Activated CD8-positive, alpha-beta memory T cell treated with anti-CD3 and anti-CD28 coated beads, Interleukin-2, amount 50 U/mL, for 48 hours (primary cell): ENCODE results near the gene PRICKLE4.

Source experiments
- DNase-seq: peaks from one replicate; pipeline ENCODE4 v3.0.0-alpha.2; 2020

The PRICKLE4 gene, protein sequence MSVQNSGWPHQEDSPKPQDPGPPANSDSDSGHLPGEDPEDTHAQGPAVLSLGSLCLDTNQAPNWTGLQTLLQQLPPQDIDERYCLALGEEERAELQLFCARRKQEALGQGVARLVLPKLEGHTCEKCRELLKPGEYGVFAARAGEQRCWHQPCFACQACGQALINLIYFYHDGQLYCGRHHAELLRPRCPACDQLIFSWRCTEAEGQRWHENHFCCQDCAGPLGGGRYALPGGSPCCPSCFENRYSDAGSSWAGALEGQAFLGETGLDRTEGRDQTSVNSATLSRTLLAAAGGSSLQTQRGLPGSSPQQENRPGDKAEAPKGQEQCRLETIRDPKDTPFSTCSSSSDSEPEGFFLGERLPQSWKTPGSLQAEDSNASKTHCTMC

GRCh38 chr6:41780551-41781365 is at the start of gene PRICKLE4:
PRICKLE4 (plus strand) TSS chr6:41780782; CDS start chr6:41783474, 2,692 bp downstream.
- no peak for DNase-seq

GRCh38 chr6:41731561-41732086 is 49.0 kb upstream of the PRICKLE4 start:
- DNase-seq, result no peak

- no peak for DNase-seq
These were observed 48.4 kb upstream of the PRICKLE4 start for GRCh38 chr6:41732149-41732548.

DNA sequence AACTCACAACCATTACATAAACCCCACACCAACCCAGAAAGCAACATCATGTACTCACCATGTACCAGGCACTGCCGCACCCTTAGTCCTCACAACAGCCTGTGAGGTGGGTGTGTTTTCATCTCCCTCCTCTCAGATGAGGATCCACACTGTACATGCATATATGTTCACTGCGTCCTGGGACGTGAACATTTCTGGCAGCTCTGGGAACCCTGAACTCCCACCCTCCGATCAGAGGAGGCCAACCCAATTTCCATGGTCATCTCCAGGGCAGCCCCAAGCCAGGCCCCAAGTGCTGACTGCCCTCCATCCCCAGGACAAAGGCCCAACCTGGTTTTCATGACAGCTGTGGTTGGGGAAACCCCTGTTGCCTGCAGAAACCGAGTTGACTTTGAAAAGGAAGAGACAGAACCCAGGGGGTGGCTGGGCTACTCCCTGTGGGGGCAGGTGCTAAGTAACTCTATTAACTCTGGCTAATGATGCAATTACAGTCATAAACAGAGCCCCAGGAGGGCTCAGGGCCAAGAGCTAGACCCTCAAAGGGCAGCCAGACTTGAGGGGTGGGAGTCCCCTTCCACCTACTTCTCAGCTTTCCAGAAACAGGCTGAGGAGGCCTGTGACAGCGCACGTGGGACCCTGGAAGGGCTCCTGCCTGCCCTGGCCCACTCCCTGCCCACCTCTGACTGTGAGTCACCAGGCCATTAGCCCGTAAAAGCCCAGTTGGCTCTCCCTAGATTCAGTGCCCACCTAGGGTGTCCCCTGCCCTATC is 47.8 kb upstream of the PRICKLE4 start:
- DNase-seq, result peak; percentile 67

- no peak for DNase-seq
These were observed 47.2 kb upstream of the PRICKLE4 start for GRCh38 chr6:41733360-41733706.

DNA sequence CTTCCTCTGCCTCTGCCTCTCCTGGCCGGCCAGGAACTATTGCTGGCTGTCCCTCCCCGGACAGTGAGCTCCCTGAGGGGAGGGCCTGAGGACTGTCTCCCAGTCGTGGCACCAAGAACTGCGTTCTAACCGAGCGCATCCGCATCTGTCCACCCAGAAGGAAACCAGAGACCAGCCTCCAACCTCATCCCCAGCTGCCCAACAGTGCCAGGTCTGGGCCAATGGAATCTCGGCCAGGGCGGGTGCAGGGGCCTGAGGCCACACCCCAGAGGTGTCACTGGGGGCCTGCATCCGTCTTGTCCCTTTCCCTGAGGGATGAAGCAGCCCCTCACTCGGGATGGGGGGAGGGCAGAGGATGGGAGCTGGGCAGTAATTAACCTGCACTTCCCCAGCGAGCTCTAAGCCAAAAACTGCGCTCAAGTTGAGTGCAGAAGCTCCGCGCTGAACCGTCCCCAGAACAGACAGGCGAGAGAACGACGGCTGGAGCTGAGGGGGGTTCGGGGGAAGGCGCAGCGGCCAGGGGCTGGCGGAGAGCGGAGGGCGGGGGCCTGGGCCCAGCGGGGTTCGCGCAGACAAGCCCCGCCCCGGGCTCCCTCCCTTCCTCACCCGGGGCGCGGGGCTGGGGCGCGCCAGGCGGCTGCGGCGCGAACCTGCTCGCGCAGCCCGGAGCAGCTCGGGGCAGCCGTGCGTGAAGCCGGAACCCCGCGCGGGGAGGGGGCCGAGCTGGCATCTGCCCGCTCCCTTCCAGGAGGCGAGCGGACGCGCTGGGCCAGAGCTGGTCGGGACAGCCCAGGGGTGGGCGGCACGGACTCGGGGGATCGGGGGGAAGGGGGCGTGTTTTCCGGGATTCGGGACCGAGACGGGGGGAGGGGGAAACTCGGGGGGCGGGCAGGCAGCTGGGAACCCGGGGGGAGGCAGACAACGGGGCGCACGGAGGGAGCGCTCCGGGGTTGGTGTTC is 46.6 kb upstream of the PRICKLE4 start:
- DNase-seq, result peak; percentile 76

GRCh38 chr6:41734666-41735426 is 45.7 kb upstream of the PRICKLE4 start:
- DNase-seq, result peak; percentile 82

DNA sequence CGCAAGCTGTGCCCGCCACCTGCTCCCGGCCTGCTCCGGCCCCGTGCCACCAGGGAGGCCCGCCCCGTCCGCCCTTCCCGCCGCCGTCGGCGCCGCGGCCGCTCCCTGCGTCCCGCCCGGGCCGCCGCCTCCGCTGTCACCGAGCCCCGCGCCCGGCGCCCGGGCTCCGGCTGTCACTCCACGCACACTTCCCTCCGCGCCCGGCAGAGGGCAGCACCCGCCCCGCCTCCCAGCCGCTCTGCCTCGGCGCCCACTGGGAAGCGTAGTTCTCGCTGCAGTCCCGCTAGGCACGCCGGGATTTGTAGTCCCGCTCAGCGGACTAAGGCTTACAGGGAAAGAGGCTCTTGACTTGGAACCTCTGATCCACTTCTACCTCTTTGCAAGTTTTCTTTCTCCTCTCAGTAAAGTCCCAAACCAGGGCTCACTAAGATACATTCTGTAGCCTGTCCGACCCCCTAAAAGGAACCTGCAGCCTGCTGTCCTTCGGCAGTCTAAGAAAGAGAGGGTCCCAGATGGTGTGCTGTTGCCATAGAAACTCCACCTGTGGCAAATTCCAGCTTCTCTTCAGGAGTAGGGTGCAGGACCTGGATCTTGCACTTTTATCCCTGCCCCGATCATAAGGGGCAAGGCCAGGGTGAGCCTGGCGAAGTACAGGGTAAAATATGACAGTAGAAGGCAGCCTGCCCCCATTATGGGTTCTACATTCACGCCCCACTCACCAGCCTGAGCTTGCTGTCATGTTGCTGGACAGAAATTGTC is 45.0 kb upstream of the PRICKLE4 start, which contains the start of gene TFEB:
TSS of gene TFEB (minus strand) at position 182 of the 759 bp plus-strand sequence. CDS start 44,395 bp downstream, outside the sequence.
- DNase-seq, result peak; percentile 99

DNA sequence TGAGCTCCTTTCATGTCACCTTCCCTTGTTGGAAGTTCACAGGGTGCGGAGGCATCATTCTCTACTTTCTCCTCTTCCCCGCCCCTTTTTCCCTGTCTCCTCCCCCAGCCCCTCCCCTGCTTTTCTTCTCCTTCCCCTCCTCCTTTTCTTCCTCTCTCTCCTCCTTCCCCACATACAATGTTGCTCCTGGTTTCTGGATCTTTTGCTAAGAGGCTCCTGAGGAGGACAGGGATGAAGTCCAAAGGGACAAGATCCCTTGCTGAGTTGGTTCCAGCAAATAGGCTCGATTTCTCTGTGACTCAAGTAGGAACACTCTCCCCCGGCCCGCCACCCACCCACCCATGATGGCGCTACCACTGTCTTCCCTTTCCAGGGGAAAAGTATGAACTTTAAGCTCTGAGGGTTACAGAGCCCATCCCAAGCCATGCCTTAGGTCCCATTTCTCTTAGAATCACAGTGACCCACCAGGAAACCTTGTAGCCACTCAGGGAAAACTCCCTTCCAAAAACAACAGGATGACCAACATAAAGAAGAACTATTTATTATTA is 44.3 kb upstream of the PRICKLE4 start:
- DNase-seq, result no peak

GRCh38 chr6:41736800-41737555 is 43.6 kb upstream of the PRICKLE4 start:
- DNase-seq, result no peak

DNA sequence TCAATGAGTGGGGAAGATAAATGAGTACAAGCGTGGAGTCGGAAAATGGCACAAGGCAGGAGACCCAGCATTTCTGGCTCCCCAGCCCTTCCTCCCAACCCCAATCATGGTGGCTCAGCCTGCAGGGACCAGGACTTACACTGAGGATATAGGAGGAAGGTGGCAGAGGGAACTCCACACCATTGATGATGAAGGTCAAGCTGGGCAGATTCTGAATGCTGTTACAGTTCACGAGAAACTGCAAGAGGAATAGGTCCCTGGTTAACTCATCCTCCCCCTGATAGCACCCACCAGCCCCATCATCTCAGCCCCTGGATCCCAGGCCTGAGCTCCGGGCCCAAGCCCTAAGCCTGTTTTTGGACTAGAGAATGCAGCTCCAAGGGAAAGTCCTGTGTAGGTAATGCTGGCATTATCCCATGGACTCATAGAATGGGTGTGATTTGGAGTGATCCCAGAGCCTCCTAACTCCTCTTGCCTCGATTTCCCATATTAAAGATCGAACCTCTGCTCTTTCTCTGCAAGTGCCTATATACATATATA is 42.9 kb upstream of the PRICKLE4 start:
- no peak for DNase-seq

DNA sequence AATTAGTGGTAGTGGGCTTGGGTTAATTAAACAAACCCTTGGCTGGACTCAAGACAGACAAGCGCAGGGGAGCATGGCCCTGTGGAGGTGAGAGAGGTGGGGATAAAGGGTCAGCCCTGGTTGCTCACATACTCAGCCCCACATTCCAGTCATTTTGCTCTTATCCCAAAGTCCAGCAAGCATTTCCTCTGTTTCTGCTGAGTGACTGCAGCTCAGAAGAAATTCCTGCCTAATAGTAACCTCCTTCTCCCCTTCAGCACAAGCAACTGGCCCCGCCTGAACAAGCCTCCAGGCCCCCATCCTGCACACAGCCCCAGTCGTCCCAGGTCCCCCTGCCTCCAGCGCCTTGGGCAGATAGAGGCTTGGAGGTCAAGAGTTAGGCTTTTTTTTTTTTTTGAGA is 41.5 kb upstream of the PRICKLE4 start:
- no peak for DNase-seq

DNA sequence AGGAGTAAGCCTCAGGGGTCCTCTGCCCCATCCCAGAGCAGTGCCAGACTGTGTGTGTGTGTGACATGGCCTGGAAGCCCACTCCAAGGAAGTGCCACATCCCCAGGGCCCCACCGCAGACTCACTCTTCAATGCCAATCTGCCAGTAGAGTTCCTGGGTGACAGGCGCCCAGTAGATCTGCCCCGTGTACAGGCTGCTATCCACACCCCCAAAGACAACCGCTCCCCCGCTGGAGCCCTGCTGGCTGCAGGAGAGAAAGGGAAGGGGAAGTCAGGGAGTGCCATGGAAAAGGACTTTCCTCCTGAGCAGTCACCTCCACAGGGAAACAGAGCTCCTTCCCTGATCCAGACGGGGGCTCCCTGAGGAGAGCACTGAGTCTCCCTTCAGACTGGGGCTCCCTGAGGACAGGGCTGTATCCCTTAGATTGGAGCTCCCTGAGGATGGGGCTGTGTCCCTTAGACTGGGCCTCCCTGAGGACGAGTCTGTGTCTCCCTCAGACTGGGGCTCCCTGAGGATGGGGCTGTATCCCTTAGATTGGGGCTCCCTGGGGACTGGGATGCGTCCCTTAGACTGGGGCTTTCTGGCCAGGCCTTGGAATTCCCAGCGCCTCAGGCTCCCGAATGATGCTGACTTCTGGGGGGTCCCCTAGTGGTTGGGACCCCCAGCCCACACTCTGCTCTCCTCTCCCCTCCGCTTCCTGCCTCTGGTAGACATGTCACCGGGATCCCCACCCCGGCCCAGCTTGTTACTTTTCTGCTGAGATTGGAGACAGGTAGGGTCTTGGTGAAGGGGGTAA is 40.0 kb upstream of the PRICKLE4 start:
- no peak for DNase-seq

DNA sequence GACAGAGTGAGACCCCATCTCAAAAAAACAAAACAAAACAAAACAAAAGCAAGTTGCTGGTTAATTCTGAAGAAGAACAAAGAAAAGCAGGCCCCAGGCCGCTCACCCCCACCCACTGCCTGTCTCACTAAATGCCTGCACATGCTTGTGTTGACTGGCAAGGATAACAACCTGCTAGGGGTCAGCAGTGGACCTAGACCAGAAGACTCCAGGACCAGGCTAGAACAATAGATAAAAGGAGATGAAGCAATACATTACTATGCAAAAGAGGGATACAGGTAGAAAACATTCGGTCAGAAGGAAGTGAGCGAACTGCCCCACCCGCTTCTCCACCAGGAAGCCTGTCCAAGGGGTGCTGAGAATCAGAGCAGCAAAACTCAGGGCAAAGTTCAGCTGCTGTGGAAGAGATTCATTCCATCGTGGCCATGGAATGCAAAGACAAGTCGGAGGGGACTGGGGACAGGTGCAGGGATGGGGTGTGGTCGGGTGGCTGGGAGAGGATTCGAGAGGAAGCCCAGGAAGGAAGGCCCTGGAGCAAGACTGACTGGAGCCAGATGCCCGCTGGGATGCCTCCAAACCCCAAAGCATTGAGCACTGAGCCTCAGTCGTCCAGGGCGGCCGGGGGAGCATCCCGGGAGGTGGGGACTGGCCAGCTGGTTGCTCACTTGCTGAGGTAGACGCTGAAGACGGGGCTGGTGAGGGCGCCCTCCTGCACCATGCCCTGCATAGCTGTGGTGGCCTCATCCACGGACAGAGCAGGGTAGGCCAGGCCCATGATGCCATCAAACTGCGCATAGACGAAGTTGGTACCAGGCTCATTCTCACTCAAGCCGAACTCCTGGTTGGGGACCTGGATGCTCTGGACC is 38.7 kb upstream of the PRICKLE4 start:
- DNase-seq, result no peak

- DNase-seq, result no peak
These were observed 37.0 kb upstream of the PRICKLE4 start for GRCh38 chr6:41743406-41744235.

- no peak for DNase-seq
These were observed 36.3 kb upstream of the PRICKLE4 start for GRCh38 chr6:41744236-41744787.
